HG03521 (cell line): ENCODE results near the gene ZNF506.
"Not testable (repeated sequence)": the region's sequence is repeated elsewhere in the genome, so short reads cannot be mapped to it uniquely, and the experiment has no call there.

Experiments
- ATAC-seq: cut with Tn5 transposase; IDR thresholded peaks from one replicate; pipeline ENCODE4 v1.9.1; 2021; ENCODE audit warnings: mild to moderate bottlenecking, moderate library complexity; ENCODE audit not compliant: unreplicated experiment

Gene ZNF506

GRCh38 chr19:19746286-19747213 is 75.0 kb downstream of the ZNF506 start:
- no peak for ATAC-seq

- ATAC-seq: no peak
Measured at GRCh38 chr19:19745496-19746285, 75.9 kb downstream of the ZNF506 start.

- ATAC-seq: no peak
Measured at GRCh38 chr19:19744641-19745040, 76.9 kb downstream of the ZNF506 start.

GRCh38 chr19:19743921-19744320 is 77.6 kb downstream of the ZNF506 start:
- not testable (repeated sequence) for ATAC-seq

- no peak for ATAC-seq
Measured at GRCh38 chr19:19743176-19743575, 78.4 kb downstream of the ZNF506 start.

- no peak for ATAC-seq
Measured at GRCh38 chr19:19742773-19743172, 78.8 kb downstream of the ZNF506 start.
